ENCODE measurements around the gene IDH3A. TPM values are rescaled to one million over a fixed set of nuclear protein-coding genes. Genes with fewer than 3 reads are reported as not detected.

IDH3A gene
- total RNA-seq, 1 donor from 2014 or later: 41.5 TPM

- DNase-seq (ENCODE audit: low read depth, low spot score): peak; percentile 65
- Mint-ChIP-seq H3K4me1 (peaks cover 6% of the 10 kb centered on the region), H3K27me3 (ENCODE audit: low read depth) (no peaks in the 10 kb centered on the region), H3K36me3 (ENCODE audit: low read depth) (no peaks in the 10 kb centered on the region), H3K9me3 (no peaks in the 10 kb centered on the region), H3K4me3 (no peak overlapping the region), H3K27ac (ENCODE audit: unreplicated experiment) (peak overlapping the region; percentile 53)
- peak; percentile 85 for TF ChIP-seq CTCF (conservative IDR thresholded peaks at IDR 0.05)
Measured at GRCh38 chr15:78108300-78109084, 40.7 kb upstream of the IDH3A start.

- no peaks in the 10 kb centered on the region for H3K27me3 Mint-ChIP-seq (ENCODE audit: low read depth)
- H3K36me3 Mint-ChIP-seq (ENCODE audit: low read depth): no peaks in the 10 kb centered on the region
- no peak for TF ChIP-seq CTCF (conservative IDR thresholded peaks at IDR 0.05)
- no peak for DNase-seq (ENCODE audit: low read depth, low spot score)
- no peak overlapping the region for H3K27ac Mint-ChIP-seq (ENCODE audit: unreplicated experiment)
- peaks cover 11% of the 10 kb centered on the region for H3K4me1 Mint-ChIP-seq
- H3K9me3 Mint-ChIP-seq: no peaks in the 10 kb centered on the region
- no peak overlapping the region for H3K4me3 Mint-ChIP-seq
Measured at GRCh38 chr15:78109156-78109555, 40.0 kb upstream of the IDH3A start.

GRCh38 chr15:78110096-78110495 lies 39.1 kb upstream of the IDH3A start:
- H3K9me3 Mint-ChIP-seq: no peaks in the 10 kb centered on the region
- H3K4me1 Mint-ChIP-seq: peaks cover 11% of the 10 kb centered on the region
- no peak for TF ChIP-seq CTCF (conservative IDR thresholded peaks at IDR 0.05)
- H3K36me3 Mint-ChIP-seq (ENCODE audit: low read depth): no peaks in the 10 kb centered on the region
- no peaks in the 10 kb centered on the region for H3K27me3 Mint-ChIP-seq (ENCODE audit: low read depth)
- H3K27ac Mint-ChIP-seq (ENCODE audit: unreplicated experiment): no peak overlapping the region
- no peak for DNase-seq (ENCODE audit: low read depth, low spot score)
- H3K4me3 Mint-ChIP-seq: no peak overlapping the region

- no peaks in the 10 kb centered on the region for H3K36me3 Mint-ChIP-seq (ENCODE audit: low read depth)
- H3K4me1 Mint-ChIP-seq: peaks cover 11% of the 10 kb centered on the region
- H3K27ac Mint-ChIP-seq (ENCODE audit: unreplicated experiment): no peak overlapping the region
- no peak for TF ChIP-seq CTCF (conservative IDR thresholded peaks at IDR 0.05)
- no peaks in the 10 kb centered on the region for H3K9me3 Mint-ChIP-seq
- DNase-seq (ENCODE audit: low read depth, low spot score): no peak
- no peak overlapping the region for H3K4me3 Mint-ChIP-seq
- H3K27me3 Mint-ChIP-seq (ENCODE audit: low read depth): no peaks in the 10 kb centered on the region
Measured at GRCh38 chr15:78110916-78111475, 38.2 kb upstream of the IDH3A start.

GRCh38 chr15:78111788-78112187 lies 37.4 kb upstream of the IDH3A start:
- no peak for TF ChIP-seq CTCF (conservative IDR thresholded peaks at IDR 0.05)
- Mint-ChIP-seq H3K36me3 (ENCODE audit: low read depth) (no peaks in the 10 kb centered on the region), H3K4me3 (no peak overlapping the region), H3K9me3 (no peaks in the 10 kb centered on the region), H3K4me1 (peaks cover 11% of the 10 kb centered on the region), H3K27me3 (ENCODE audit: low read depth) (no peaks in the 10 kb centered on the region), H3K27ac (ENCODE audit: unreplicated experiment) (no peak overlapping the region)
- no peak for DNase-seq (ENCODE audit: low read depth, low spot score)
